RCC 7860 (cell line): Measurements from ENCODE around the gene ACSL4.
"Not testable (repeated sequence)": the region's sequence is repeated elsewhere in the genome, so short reads cannot be mapped to it uniquely, and the experiment has no call there.

Experiments
- DNase-seq: peaks from one replicate; pipeline ENCODE4 v3.0.0-alpha.2; 2015; ENCODE audit warnings: low spot score
- FAIRE-seq: peaks from 2 replicates; lab custom pipeline; 2012; peaks lifted over from hg19 to GRCh38; lab: Jason Lieb, UNC

The ACSL4 gene

DNA sequence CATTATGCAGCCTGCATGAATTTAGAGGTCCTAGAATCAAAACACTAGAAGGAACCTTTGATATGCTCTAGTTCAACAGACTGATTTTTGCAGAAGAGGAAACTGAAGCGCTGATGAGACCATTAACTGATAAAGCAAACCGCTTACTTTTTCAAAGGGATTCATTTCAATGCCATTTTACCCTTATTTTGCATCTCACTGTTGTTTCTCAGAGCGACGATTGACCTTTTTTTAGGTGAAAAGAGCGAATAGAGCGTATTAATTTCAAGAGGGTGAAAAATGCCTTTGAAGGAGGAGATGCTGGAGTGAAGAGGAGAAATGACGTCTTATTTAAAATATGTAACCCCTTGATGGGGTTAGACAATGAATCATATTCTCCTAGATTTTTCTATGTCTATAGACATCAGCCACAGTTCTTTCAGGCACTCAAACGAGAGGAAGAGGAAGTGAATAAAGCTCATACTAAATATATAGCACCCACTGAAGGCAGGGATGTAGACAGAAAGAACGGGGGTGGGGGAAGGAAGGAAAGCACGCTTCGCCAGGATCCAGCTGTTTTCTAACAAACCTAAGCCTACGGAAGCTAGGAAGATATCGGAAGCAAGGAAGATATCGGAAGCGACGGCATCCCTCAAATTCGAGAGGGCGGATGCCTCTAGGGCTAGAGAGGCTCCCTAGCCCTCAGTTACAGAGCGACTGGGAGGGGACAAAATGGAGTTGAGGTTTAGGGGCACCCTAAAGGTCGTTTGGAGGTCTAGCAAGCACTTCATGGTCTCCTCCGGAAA is 848 bp downstream of the ACSL4 start:
- DNase-seq (peak; percentile 59), FAIRE-seq (no peak)

DNA sequence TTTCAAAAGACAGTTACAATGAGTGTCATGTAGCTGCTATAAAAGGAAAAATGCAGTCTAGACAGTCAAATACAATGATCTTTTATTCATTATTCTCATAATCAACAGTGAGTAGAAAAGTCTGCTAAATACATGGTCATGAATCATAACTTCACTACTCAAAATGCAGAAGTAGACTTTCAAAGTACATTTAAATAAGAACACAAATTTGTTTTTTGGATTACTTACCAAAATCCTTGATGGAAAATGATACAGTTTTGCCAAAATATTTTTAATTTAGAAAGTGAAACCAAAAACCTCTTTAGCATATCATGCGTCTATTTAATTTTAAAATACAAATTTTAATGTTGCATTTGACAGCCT is 4.9 kb downstream of the ACSL4 start:
- DNase-seq = no peak
- no peak for FAIRE-seq

GRCh38 chrX:109724971-109725370 is 8.1 kb downstream of the ACSL4 start:
- DNase-seq, FAIRE-seq: not testable (repeated sequence)

- no peak for FAIRE-seq
Measured at GRCh38 chrX:109720947-109721346, 12.1 kb downstream of the ACSL4 start.

GRCh38 chrX:109719264-109719663 is 13.8 kb downstream of the ACSL4 start:
- no peak for FAIRE-seq

More at GRCh38 chrX:109720947-109721346, 12.1 kb downstream of the ACSL4 start:
- DNase-seq = no peak

DNA sequence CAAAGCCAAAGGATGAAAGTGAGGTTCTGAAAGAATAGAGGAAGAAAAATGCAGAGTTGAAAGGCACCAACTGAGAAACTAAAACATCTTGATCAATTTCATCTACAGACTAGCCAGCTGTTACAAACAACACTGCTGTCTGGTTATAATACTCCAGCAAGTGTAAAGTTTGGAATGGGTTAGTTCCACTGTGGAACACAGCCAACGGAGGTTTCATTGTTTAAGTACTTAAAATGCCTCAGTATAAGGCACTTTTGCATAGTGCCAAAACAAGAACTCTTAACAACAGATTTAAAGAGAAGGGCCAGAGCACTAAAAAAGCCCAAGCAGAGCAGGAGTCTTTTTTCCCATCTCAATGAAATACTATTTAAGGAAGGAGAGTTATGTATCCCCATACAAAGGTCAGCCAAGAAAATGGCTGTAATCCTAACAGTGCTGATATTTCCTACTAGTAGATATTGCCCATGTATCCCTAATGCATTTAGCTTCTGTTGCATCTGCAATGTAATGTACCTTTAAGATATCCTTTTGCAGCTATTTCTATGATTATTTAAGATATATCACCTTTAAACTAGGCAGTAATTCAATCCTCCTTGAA is 16.5 kb downstream of the ACSL4 start:
- DNase-seq (no peak), FAIRE-seq (no peak)

More at GRCh38 chrX:109719264-109719663, 13.8 kb downstream of the ACSL4 start:
- DNase-seq = no peak

- peak; percentile 65 for DNase-seq
- FAIRE-seq = peak; percentile 93
Measured at GRCh38 chrX:109714340-109714958, 18.6 kb downstream of the ACSL4 start.

GRCh38 chrX:109710181-109710580 is 22.9 kb downstream of the ACSL4 start:
- FAIRE-seq (no peak), DNase-seq (no peak)

DNA sequence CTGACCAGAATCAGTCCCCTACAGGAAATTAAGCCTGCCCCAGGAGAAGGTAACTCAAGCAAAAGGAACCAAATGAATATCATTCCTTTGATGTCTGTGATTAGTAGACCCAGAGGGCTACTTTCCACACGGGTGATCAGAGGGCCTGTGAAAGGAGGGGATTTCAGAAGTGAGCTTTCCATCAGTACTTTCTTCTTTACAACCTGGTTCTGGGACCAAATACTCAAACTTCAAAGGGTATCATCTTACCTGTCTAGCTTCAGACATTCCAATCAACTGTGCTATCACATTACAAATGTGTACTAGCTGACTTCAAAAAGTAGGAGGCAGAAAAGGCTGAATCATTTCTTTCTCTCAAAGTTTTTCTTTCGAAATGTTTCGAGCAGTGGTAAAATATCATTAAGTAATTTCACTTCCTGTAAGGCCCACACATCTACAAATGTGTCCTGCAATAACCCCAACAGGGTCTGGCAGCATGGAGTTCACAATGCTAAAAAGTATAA is 23.9 kb downstream of the ACSL4 start:
- FAIRE-seq = no peak
- DNase-seq = peak; percentile 28

DNA sequence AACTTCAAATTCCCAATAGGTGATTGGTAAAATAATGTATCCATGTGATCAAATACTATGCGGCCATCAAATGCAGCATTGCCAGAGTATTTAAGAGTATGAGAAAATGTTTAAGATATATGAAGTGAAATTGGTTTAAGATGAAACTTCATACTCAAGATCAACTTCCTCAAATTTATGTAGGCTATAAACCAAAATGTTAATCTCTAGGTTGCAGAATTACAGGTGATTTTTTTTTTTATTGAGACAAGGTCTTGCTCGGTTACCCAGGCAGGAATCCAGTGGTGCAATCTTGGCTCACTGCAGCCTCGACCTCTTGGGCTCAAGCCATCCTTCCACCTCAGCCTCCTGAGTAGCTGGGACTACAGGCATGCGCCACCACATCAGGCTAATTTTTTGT is 25.3 kb downstream of the ACSL4 start:
- DNase-seq = no peak
- no peak for FAIRE-seq

DNA sequence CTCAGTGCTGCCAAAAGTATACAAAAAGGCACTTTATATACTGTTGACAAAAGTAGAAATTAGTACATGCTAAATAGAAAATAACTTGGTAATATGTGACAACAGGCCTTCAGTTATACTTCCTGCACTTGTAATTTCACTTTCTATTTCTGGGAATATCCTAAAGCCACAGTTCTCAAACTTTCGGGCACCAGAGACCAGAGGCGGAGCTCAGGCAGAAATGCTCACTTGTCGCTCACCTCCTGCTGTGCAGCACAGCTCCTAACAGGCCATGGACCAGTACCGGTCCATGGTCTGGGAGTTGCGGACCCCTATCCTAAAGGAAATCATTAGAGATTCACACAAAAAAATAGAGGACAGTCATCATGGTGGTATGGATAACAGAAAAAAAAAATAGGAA is 25.7 kb downstream of the ACSL4 start:
- no peak for DNase-seq
- no peak for FAIRE-seq

DNA sequence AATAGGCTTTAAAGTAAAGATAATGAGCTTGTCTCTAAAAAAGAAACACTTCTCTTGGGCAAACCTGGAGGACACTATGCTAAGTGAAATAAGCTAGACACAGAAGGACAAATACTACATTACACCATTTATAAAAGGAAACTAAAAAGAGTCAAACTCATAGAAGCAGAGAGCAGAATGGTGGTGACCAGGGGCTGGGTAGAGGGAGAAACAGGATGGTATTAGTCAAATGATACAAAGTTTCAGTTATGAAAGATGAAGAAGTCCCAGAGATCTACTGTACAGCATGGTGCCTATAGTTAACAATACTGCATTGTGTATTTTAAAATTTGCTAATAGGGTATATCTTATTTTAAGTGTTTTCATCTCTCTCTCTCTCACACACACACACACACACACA is 28.5 kb downstream of the ACSL4 start:
- FAIRE-seq (no peak), DNase-seq (no peak)

GRCh38 chrX:109697855-109698254 is 35.2 kb downstream of the ACSL4 start:
- FAIRE-seq (no peak), DNase-seq (no peak)

DNA sequence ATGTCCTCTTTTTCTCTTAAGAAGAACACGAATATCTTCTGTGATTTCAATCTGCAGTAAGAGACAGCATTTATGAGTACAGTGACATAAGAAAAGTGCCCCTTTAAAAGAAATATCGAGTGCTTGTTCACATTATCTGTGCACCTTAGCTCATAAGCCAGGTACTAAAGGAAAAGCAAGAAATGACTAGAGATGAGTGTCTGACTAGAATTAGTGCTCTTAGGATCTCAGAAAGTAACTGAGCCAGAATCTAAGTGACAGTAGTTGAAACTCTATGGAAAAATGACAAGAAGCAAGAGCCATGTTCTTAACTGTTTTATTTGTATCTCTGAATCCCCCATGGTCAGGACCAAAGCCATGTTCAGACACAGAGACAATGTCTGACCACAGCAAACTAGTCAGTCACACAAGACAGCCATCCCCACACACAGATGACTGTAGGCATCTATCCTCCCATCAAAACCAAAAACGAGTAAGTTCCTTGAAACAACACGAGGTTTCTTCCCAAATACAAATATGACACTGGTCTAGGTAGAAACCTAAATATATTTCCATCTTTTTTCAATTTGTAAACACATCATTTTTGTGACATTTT is 36.8 kb downstream of the ACSL4 start:
- FAIRE-seq = no peak
- DNase-seq = no peak

DNA sequence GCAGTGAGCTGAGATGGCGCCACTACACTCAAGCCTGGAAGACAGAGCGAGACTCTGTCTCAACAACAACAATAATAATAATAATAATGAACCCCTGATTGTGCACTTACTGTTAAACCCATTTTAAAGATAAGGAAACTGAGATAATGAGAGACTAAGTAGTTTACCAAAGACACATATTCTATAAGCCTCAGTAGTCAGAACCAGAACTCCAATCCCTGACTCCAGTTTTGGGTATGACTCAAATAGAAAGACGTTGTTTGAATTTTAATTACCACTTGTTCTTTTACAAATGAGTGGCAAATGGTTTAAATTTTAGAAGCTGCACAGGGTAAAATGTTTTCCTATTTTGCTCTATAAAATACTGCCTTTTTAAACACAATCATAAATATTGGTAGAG is 37.4 kb downstream of the ACSL4 start:
- no peak for DNase-seq
- no peak for FAIRE-seq

DNA sequence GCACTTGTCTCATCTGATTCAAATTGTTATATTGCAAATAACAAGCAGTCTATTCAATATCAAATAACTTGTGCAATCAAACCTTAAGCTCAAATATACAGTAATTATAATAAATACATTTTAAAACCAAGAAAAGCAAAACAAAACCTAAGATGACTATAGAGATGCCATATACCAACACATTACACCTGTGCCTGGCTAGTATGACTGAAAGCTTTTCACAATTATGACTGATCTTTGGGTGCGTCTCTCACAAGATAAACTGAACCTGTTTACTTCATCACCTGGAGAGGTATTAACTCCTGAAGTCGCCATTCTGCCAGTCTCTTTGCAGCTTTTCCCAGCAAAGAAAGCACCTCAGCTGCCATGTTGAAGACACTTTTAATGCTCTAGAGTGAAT is 41.3 kb downstream of the ACSL4 start:
- no peak for DNase-seq
- FAIRE-seq = no peak

GRCh38 chrX:109691277-109691676 is 41.8 kb downstream of the ACSL4 start:
- no peak for FAIRE-seq
- DNase-seq = no peak

DNA sequence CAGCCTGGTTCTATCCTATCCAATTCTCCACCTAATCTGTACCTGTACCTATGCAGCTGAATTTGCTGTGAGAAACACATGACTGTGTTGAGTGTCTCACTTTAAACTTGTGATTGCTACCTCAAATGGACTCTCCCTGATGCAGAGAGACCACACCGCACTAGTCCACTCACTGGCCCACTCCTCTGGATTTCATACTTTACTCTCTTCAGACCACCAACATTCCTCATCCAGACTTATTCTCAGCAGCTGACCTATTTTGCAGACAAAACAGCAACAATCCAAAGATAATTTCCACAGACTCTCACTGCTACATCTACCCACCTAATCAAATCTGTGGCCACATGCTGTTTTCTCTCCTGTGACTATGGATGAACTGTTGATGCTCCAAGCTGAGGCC is 45.2 kb downstream of the ACSL4 start:
- FAIRE-seq = no peak
- no peak for DNase-seq

DNA sequence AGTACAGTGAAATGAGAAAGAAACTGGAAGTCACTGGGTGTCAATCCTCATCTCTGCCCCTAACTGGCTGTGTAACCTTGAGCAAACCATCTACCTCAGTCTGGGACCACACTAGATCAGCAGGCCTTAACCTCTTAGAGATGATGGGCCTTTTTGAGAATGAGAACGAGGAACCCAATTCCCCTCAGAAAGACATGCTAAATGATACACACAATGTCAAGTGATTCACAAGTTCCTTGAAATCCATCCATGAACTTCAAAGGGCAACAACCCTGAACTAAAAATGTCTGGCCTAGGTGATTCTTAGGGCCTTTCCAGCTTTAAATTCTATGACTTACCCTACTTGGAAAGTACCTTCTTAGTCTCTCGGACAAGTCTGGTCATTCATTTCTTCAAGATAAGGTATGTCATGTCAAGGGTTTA is 47.4 kb downstream of the ACSL4 start:
- no peak for FAIRE-seq

GRCh38 chrX:109684136-109684535 is 48.9 kb downstream of the ACSL4 start:
- FAIRE-seq (no peak), DNase-seq (no peak)

More for the DNA sequence above, 47.4 kb downstream of the ACSL4 start:
- DNase-seq = no peak

DNA sequence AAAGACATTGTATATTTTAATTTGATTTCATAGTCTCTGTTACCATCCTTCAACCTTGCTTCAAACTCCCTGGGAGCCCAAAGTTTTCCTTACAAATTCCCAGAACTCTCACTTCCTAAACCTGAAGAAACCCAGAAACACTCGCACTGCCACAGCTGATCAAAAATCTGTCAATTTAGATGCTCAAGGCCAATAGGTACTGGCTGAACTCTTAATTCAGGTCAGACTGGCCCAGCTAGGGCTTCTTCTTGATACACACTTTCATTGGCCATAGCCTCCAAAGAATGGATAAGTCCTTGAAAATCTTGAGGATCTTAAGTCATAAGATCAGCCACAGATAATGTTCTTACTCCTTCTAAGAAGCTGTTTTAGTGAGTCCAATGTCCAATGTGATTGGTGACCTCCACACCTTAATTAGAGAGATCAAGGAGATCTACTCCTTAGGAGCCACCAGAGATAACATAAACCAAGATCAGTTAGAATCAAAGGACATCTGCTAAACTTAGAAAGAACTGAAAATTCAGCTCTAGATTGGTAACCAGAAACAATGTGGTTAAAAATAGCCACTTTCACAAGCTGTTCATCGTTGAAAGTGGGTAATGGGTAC is 51.5 kb downstream of the ACSL4 start:
- DNase-seq (no peak), FAIRE-seq (no peak)
